H1 (cell line): ENCODE results near the gene SPG11. TPM values are rescaled to one million over a fixed set of nuclear protein-coding genes. Genes with fewer than 3 reads are reported as not detected.
"Not testable (repeated sequence)": the region's sequence is repeated elsewhere in the genome, so short reads cannot be mapped to it uniquely, and the experiment has no call there.

Experiments
- CTCF ChIA-PET: fragments of 300-600 bp; sonication (Branson Sonifier 250); formaldehyde crosslinking; loops from one replicate; lab custom pipeline; 2021; ENCODE audit not compliant: partially characterized antibody; lab: Charles Lee
- POLR2A ChIA-PET: fragments of 300-600 bp; sonication (Branson Sonifier 250); formaldehyde crosslinking; loops from one replicate; lab custom pipeline; 2021; ENCODE audit warnings: inconsistent platforms; ENCODE audit not compliant: partially characterized antibody; lab: Charles Lee
- DNase-seq, 2 experiments: peaks; one replicate each; pipeline versions ENCODE4 v3.0.0 to v3.0.0-alpha.2; 2010 to 2022; ENCODE audit warnings: low spot score in 2 of 2, low read depth in 1 of 2, mixed read lengths in 1 of 2
- FAIRE-seq: peaks from 2 replicates; lab custom pipeline; 2011; peaks lifted over from hg19 to GRCh38; lab: Jason Lieb, UNC
- H2AFZ ChIP-seq: 2 replicates; pipeline ENCODE4 v1.8.1; 2012; ENCODE audit warnings: low read length, inconsistent platforms
- H2AK5ac ChIP-seq: 2 replicates; pipeline ENCODE4 v1.6.1; 2013; ENCODE audit warnings: low read depth, low read length
- H2BK120ac ChIP-seq: replicated peaks from 2 replicates; pipeline ENCODE3; 2013; ENCODE audit warnings: low read depth, low read length, inconsistent platforms
- H2BK12ac ChIP-seq: 2 replicates; pipeline ENCODE4 v1.6.1; 2013; ENCODE audit warnings: low read depth, low read length
- H2BK15ac ChIP-seq: 2 replicates; pipeline ENCODE4 v1.6.1; 2013; ENCODE audit warnings: low read length
- H2BK20ac ChIP-seq: 2 replicates; pipeline ENCODE4 v1.6.1; 2013; ENCODE audit warnings: low read length
- H2BK5ac ChIP-seq: 2 replicates; pipeline ENCODE4 v1.6.1; 2013; ENCODE audit warnings: low read depth, low read length
- H3K14ac ChIP-seq: 2 replicates; pipeline ENCODE4 v1.6.1; 2013; ENCODE audit warnings: inconsistent platforms; ENCODE audit not compliant: insufficient read length
- H3K18ac ChIP-seq: 2 replicates; pipeline ENCODE4 v1.6.1; 2013; ENCODE audit warnings: low read length; ENCODE audit errors: extremely low read depth
- H3K23ac ChIP-seq: 2 replicates; pipeline ENCODE4 v1.6.1; 2013; ENCODE audit warnings: inconsistent platforms; ENCODE audit not compliant: insufficient read length
- H3K23me2 ChIP-seq: 2 replicates; pipeline ENCODE4 v1.6.1; 2013; ENCODE audit warnings: low read depth, low read length
- H3K27ac ChIP-seq: 2 replicates; pipeline ENCODE4 v1.6.1; 2011; ENCODE audit warnings: low read depth, low read length, inconsistent platforms
- H3K27me3 ChIP-seq, 4 experiments: replicated peaks in 1 of 4; 1 replicate in 1 of 4; 2 replicates in 3 of 4; pipeline versions ENCODE4 v1.6.1 to v1.8.1; 2011 to 2013; ENCODE audit warnings: low read length in 3 of 4, mild to moderate bottlenecking in 3 of 4, inconsistent platforms in 2 of 4, mixed read lengths in 2 of 4, moderate library complexity in 1 of 4; ENCODE audit not compliant: control insufficient read depth in 3 of 4, insufficient read depth in 3 of 4; ENCODE audit errors: extremely low read depth in 1 of 4
- H3K36me3 ChIP-seq, 4 experiments: 2 replicates each; pipeline versions ENCODE4 v1.6.1 to v1.8.1; 2011 to 2013; ENCODE audit warnings: mild to moderate bottlenecking in 4 of 4, low read length in 3 of 4, moderate library complexity in 2 of 4, control low read depth in 1 of 4, inconsistent platforms in 1 of 4; ENCODE audit not compliant: insufficient read depth in 4 of 4, control insufficient read depth in 2 of 4
- H3K4ac ChIP-seq: replicated peaks from 2 replicates; pipeline ENCODE3; 2013; ENCODE audit warnings: low read length, low read depth, mixed read lengths, inconsistent platforms; ENCODE audit not compliant: insufficient read length
- H3K4me1 ChIP-seq, 4 experiments: replicated peaks in 1 of 4; 1 replicate in 1 of 4; 2 replicates in 3 of 4; pipeline versions ENCODE4 v1.6.1 to v1.8.1; 2011 to 2013; ENCODE audit warnings: low read length in 3 of 4, inconsistent platforms in 2 of 4, mixed read lengths in 1 of 4; ENCODE audit not compliant: insufficient read depth in 4 of 4, control insufficient read depth in 3 of 4
- H3K4me2 ChIP-seq, 2 experiments: 2 replicates each; pipeline versions ENCODE4 v1.6.1 to v1.8.1; 2011 to 2013; ENCODE audit warnings: low read depth in 2 of 2, low read length in 2 of 2, control low read depth in 1 of 2, inconsistent platforms in 1 of 2, mild to moderate bottlenecking in 1 of 2; ENCODE audit not compliant: insufficient read depth in 1 of 2
- H3K4me3 ChIP-seq, 4 experiments: fragments of 200-600, 300-600 bp in 1 of 4; sonication (generic), shearing (Covaris generic), sonication (Bioruptor Twin) in 1 of 4; 2 replicates each; pipeline versions ENCODE4 v1.5.1 to v1.8.1; 2011 to 2016; ENCODE audit warnings: low read length in 4 of 4, low read depth in 3 of 4, control low read depth in 2 of 4, inconsistent platforms in 2 of 4, mild to moderate bottlenecking in 2 of 4, mixed read lengths in 1 of 4, moderate library complexity in 1 of 4; ENCODE audit not compliant: insufficient read depth in 2 of 4; ENCODE audit errors: extremely low read depth in 1 of 4
- H3K56ac ChIP-seq: replicated peaks from 2 replicates; pipeline ENCODE3; 2013; ENCODE audit warnings: low read depth, mild to moderate bottlenecking, mixed read lengths, low read length, inconsistent platforms; ENCODE audit not compliant: insufficient read length
- H3K79me1 ChIP-seq: 2 replicates; pipeline ENCODE4 v1.6.1; 2013; ENCODE audit warnings: low read depth, low read length, control low read depth
- H3K79me2 ChIP-seq, 2 experiments: 2 replicates each; pipeline versions ENCODE4 v1.6.1 to v1.8.1; 2012 to 2013; ENCODE audit warnings: low read length in 2 of 2, mild to moderate bottlenecking in 2 of 2, inconsistent platforms in 1 of 2; ENCODE audit not compliant: insufficient read depth in 2 of 2, control insufficient read depth in 1 of 2
- H3K9ac ChIP-seq, 4 experiments: replicated peaks in 1 of 4; 1 replicate in 1 of 4; 2 replicates in 3 of 4; pipeline versions ENCODE4 v1.6.1 to v1.8.1; 2011 to 2013; ENCODE audit warnings: low read depth in 3 of 4, low read length in 3 of 4, control low read depth in 2 of 4, mild to moderate bottlenecking in 2 of 4, moderate library complexity in 2 of 4, inconsistent platforms in 1 of 4; ENCODE audit errors: extremely low read depth in 1 of 4
- H3K9me3 ChIP-seq, 2 experiments: 2 replicates each; pipeline versions ENCODE4 v1.6.1 to v1.8.1; 2012 to 2013; ENCODE audit warnings: mild to moderate bottlenecking in 2 of 2, moderate library complexity in 2 of 2, control low read depth in 1 of 2, inconsistent platforms in 1 of 2, low read depth in 1 of 2, low read length in 1 of 2, mixed read lengths in 1 of 2; ENCODE audit not compliant: insufficient read depth in 2 of 2
- H4K20me1 ChIP-seq, 2 experiments: replicated peaks in 1 of 2; 2 replicates each; pipeline versions ENCODE3 to v1.8.1; 2011 to 2013; ENCODE audit warnings: inconsistent platforms in 2 of 2, low read length in 2 of 2, mild to moderate bottlenecking in 1 of 2; ENCODE audit not compliant: insufficient read depth in 2 of 2, control insufficient read depth in 1 of 2
- H4K5ac ChIP-seq: 2 replicates; pipeline ENCODE4 v1.6.1; 2013; ENCODE audit warnings: low read length, low read depth, mixed read lengths, inconsistent platforms; ENCODE audit not compliant: insufficient read length
- H4K8ac ChIP-seq: 2 replicates; pipeline ENCODE4 v1.8.0; 2013; ENCODE audit warnings: mild to moderate bottlenecking, moderate library complexity, low read length, inconsistent platforms; ENCODE audit not compliant: insufficient read depth; ENCODE audit errors: extremely low read depth
- H4K91ac ChIP-seq: replicated peaks from 2 replicates; pipeline ENCODE3; 2013; ENCODE audit warnings: low read length, mixed read lengths, inconsistent platforms; ENCODE audit not compliant: insufficient read length
- CTCF ChIP-seq, 3 experiments: IDR thresholded peaks; 1 replicate in 2 of 3; 2 replicates in 1 of 3; pipeline versions ENCODE4 v1.5.1 to v1.6.1; 2011; ENCODE audit warnings: low read length in 3 of 3, mild to moderate bottlenecking in 3 of 3, inconsistent platforms in 2 of 3, low read depth in 1 of 3, moderate library complexity in 1 of 3; ENCODE audit not compliant: insufficient read depth in 1 of 3; ENCODE audit errors: control extremely low read depth in 1 of 3
- NANOG ChIP-seq: IDR thresholded peaks from 2 replicates; pipeline ENCODE4 v1.6.1; 2011; ENCODE audit warnings: low read length, low read depth, mild to moderate bottlenecking, inconsistent platforms; ENCODE audit not compliant: insufficient read depth, poor library complexity, severe bottlenecking
- RXRA ChIP-seq: IDR thresholded peaks from 2 replicates; pipeline ENCODE4 v1.6.1; 2011; ENCODE audit warnings: low read depth, mild to moderate bottlenecking, low read length, moderate library complexity; ENCODE audit not compliant: insufficient read depth
- WGBS, 2 experiments: shearing (Covaris generic) in 1 of 2; methylation state at CpG; one replicate each; pipeline versions ENCODE4 v1.1.6 to v1.1.7; 2013 to 2015; ENCODE audit warnings: low lambda C conversion rate in 2 of 2, mixed read lengths in 2 of 2, inconsistent platforms in 1 of 2, low coverage in 1 of 2, missing lambda C conversion rate in 1 of 2; ENCODE audit not compliant: insufficient replicate concordance in 2 of 2, insufficient coverage in 1 of 2, insufficient read length in 1 of 2; ENCODE audit errors: extremely low coverage in 1 of 2, missing lambda C conversion rate in 1 of 2; 5-methylcytosine and 5-hydroxymethylcytosine counted together
- polyA plus RNA-seq, 7 experiments: library from polyadenylated mRNA; depleted of rRNA in 3 of 7; stranded (reverse) in 5 of 7; unstranded in 2 of 7; fragments of >200 nt in 5 of 7; fragments of 200-250 nt in 2 of 7; gene quantifications; 1 replicate in 5 of 7; 2 replicates in 1 of 7; 4 replicates in 1 of 7; pipeline versions ENCODE4 v1.2.1 to v1.2.3, GENCODE V29; 2011 to 2013; ENCODE audit warnings: missing spikeins in 2 of 7, mixed read lengths in 2 of 7
- total RNA-seq: library from RNA; stranded (reverse); fragmentation: NEBNext Ultra II Directional; extraction: Animal tissue kit (Norgen Biotek cat#: 25700); gene quantifications from 2 replicates; pipeline ENCODE4 v1.2.1, GENCODE V29; 2021

Gene SPG11
- total and polyA plus RNA-seq, 2 of the 8 experiments (the other 6 are each of a cell fraction or from before 2014, with no cell fraction given): 37.1 to 38.6 TPM

GRCh38 chr15:44633603-44634002, 29.9 kb downstream of the SPG11 start (continued):
- TF ChIP-seq CTCF (IDR thresholded peaks at IDR 0.05; ENCODE audit: control extremely low read depth in 1 of 3, insufficient read depth in 1 of 3, low read depth in 1 of 3, low read length in 3 of 3) (no peak), RXRA (no peak), NANOG (no peak)

GRCh38 chr15:44625286-44625685, 38.2 kb downstream of the SPG11 start:
- H3K4me3 ChIP-seq, FAIRE-seq, H3K4me2 ChIP-seq, H2AK5ac ChIP-seq, H4K91ac ChIP-seq, H3K79me2 ChIP-seq, H3K79me1 ChIP-seq, H4K5ac ChIP-seq, H2BK120ac ChIP-seq, H2BK5ac ChIP-seq, H3K4ac ChIP-seq, H3K27me3 ChIP-seq, CTCF ChIA-PET, H4K20me1 ChIP-seq, POLR2A ChIA-PET, H3K9me3 ChIP-seq, H3K23ac ChIP-seq, H3K18ac ChIP-seq, H3K56ac ChIP-seq, H3K9ac ChIP-seq, H3K4me1 ChIP-seq, H3K14ac ChIP-seq, H3K23me2 ChIP-seq, H2BK20ac ChIP-seq, DNase-seq, H4K8ac ChIP-seq, H2AFZ ChIP-seq, H2BK12ac ChIP-seq, H3K27ac ChIP-seq, H2BK15ac ChIP-seq: not testable (repeated sequence)
- WGBS, 2 experiments: 100% methylated on average over 2 of the region's 2 CpGs; no CpG with 5 or more reads in 1 of the 2 experiments
- H3K36me3 ChIP-seq: peaks cover 2 to 28% (median 11%) of the 10 kb centered on the region in 4 experiments; a peak in 5 of 8 replicates
